Neural cell (in vitro differentiated cells): ENCODE data around the gene USP37.
A peak's percentile ranks its signal among the peaks of the same experiment; 100 is the strongest.

Source experiments
- CTCF ChIP-seq: fragments of 450-650 bp; IDR thresholded peaks from 2 replicates; pipeline ENCODE4 v1.5.1; 2014; ENCODE audit warnings: antibody characterized with exemption, mild to moderate bottlenecking, moderate library complexity; ENCODE audit not compliant: poor library complexity, severe bottlenecking
- RAD21 ChIP-seq: fragments of 450-650 bp; conservative IDR thresholded peaks from 2 replicates; pipeline ENCODE4 v1.6.1; 2014; ENCODE audit warnings: antibody characterized with exemption, mild to moderate bottlenecking, moderate library complexity

DNA sequence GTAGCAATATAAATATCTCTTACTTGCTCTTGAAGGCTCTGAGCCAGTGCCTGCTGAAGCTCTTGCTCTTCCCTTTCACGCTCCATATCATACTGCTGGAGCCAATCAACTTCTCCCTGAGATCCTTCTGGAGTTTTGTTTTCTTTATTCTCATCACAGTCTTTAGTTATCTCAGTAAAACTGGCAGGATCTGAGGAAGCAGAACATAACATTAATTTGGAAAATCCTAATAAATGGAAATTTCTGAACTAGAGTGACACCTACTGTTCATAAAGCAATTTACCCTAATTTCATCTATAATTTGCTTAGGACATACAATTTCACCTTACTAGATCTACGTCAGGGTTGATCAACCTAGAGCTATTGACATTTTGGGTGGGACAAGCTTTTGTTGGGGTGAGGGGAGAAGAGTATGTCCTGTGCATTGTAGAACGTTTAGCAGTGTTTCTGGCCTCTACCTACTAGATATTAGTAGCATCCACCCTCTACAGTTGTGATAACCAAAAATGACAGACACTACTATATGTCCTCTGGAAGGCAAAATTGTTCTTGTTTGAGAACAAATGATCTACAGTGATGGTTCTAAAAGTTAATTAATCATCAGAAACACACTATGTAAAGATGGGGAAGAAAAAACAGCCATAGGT lies 102.0 kb downstream of the USP37 start:
- TF ChIP-seq CTCF (peak; percentile 66), RAD21 (peak; percentile 63)
